Measurements from ENCODE around the gene PRAME. TPM values are rescaled to one million over a fixed set of nuclear protein-coding genes. Genes with fewer than 3 reads are reported as not detected.

Gene PRAME
- total and polyA plus RNA-seq, 2 of the 13 experiments (the other 11 are each of a cell fraction or from before 2014, with no cell fraction given): 0.11 to 0.83 TPM

DNA sequence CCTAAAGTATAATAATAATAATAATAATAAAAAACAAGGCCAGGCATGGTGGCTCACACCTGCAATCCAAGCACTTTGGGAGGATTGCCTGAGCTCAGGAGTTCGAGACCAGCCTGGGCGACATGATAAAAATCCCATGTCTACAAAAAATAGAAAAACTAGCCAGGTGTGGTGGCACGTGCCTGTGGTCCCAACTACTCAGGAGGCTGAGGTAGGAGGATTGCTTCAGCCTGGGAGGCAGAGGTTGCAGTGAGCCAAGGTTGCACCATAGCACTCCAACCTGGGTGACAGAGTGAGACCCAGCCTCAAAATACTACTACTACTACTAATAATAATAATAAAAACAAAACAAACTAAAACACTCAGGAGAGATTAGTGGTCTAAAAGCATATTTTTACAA is 23.4 kb downstream of the PRAME start (continued):
- TF ChIP-seq, protein P1, sequence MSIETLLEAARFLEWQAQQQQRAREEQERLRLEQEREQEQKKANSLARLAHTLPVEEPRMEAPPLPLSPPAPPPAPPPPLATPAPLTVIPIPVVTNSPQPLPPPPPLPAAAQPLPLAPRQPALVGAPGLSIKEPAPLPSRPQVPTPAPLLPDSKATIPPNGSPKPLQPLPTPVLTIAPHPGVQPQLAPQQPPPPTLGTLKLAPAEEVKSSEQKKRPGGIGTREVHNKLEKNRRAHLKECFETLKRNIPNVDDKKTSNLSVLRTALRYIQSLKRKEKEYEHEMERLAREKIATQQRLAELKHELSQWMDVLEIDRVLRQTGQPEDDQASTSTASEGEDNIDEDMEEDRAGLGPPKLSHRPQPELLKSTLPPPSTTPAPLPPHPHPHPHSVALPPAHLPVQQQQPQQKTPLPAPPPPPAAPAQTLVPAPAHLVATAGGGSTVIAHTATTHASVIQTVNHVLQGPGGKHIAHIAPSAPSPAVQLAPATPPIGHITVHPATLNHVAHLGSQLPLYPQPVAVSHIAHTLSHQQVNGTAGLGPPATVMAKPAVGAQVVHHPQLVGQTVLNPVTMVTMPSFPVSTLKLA (IDR thresholded peaks at IDR 0.05): no peak

DNA sequence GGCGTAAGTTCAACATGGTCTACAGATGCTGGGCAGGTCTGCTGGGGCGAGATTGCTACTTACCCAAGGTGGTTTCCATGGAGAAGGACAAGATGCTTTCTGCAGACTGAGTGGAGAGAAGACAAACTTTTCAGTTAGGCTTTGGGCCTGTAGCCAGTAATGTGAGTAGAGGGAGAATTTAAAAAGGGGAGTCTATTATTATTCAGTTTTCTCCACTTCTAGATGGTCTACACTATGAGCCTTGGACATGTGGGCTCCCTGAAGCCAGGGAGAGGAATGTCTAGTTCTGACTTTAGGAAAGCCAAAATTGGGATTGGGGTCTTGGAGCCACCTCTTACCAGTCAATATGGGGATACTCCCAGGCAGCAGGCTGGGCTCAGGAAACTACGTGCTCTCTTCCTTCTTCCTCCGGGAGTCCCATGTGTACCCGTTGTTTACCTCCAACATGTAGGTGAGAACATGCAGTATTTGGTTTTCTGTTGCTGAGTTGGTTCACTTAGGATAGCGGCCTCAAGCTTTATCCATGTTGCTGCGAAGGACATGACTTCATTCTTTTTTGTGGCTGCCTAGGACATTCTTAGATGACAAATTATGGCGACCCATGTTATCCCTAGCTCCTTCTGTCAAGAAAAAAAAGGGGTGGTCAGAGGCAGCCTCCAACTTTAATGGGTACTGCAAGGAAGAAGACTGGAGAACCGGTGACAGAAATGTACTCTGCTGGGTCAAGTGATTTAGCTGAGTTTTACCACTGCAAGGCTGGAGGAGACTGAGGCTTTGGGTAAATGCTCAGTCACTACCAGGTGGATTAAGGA is 24.3 kb downstream of the PRAME start:
- H3K36me3 ChIP-seq (replicated peaks in 1 of 2; ENCODE audit: control insufficient read depth in 1 of 2, insufficient read depth in 2 of 2, low read length in 2 of 2): no peaks in the 10 kb centered on the region
- H3K4me1 ChIP-seq (ENCODE audit: insufficient read depth, low read length): no peaks in the 10 kb centered on the region
- intact Hi-C loops (cut with micrococcal nuclease; ENCODE audit: unreplicated experiment): no loop called here
- in situ Hi-C loops (cut with HindIII; ENCODE audit: extremely low pct_ligation_motif_present, low pct_unique_long_range_greater_than_20kb): no loop called here
- POLR2A ChIA-PET: no interaction called here
- H3K9ac ChIP-seq (ENCODE audit: insufficient read depth, low read depth, low read length): no peak overlapping the region
- no peaks in the 10 kb centered on the region for H3K79me2 ChIP-seq (ENCODE audit: insufficient read depth, low read length)
- H3K27me3 ChIP-seq (ENCODE audit: control insufficient read depth in 1 of 2, insufficient read depth in 2 of 2, low read length in 2 of 2): 0 out of 5 replicates have a peak, but pooled peaks cover 0 to 3% of the 10 kb centered on the region in 2 experiments
- no peak overlapping the region for H2AFZ ChIP-seq (ENCODE audit: low read length)
- DNase-seq (ENCODE audit: low spot score) (no peak), ATAC-seq (no peak), FAIRE-seq (no peak)
- BruUV-seq (replicated peaks): no TSS peak
- CTCF ChIA-PET (ENCODE audit: low intra/inter-chr PET ratio, low total read pairs): no interaction called here
- H3K27ac ChIP-seq (ENCODE audit: extremely low read length, insufficient read depth, low read length): no peak overlapping the region
- H4K20me1 ChIP-seq (ENCODE audit: insufficient read depth, low read length): no peaks in the 10 kb centered on the region
- WGBS (ENCODE audit: low lambda C conversion rate): 25% methylated on average over 9 of the region's 9 CpGs
- no peaks in the 10 kb centered on the region for H3K9me3 ChIP-seq (ENCODE audit: low read length)
- no peak overlapping the region for H3K4me3 ChIP-seq (replicated peaks in 1 of 3; ENCODE audit: insufficient read depth in 1 of 3, low read depth in 2 of 3, low read length in 3 of 3)
- no peak overlapping the region for H3K4me2 ChIP-seq (ENCODE audit: low read depth, low read length)
- TF ChIP-seq STAT5B (CRISPR knock-in tag; IDR thresholded peaks at IDR 0.05) (no peak), ZKSCAN5 (CRISPR knock-in tag; IDR thresholded peaks at IDR 0.05) (no peak), ZMYM3 (CRISPR knock-in tag; IDR thresholded peaks at IDR 0.05) (no peak), FOXA1 (IDR thresholded peaks at IDR 0.05) (no peak), FOXA1 (CRISPR knock-in tag; IDR thresholded peaks at IDR 0.05) (no peak), RFX5 (IDR thresholded peaks at IDR 0.05; ENCODE audit: low read depth, low read length) (no peak), SSRP1 (CRISPR knock-in tag; IDR thresholded peaks at IDR 0.05) (no peak), ZNF20 (CRISPR knock-in tag; IDR thresholded peaks at IDR 0.05) (no peak), KDM5A (IDR thresholded peaks at IDR 0.05; ENCODE audit: borderline replicate concordance, low read length) (no peak), ZNF615 (CRISPR knock-in tag; IDR thresholded peaks at IDR 0.05; ENCODE audit: borderline replicate concordance) (no peak), FOSL2 (CRISPR knock-in tag; IDR thresholded peaks at IDR 0.05) (no peak)
- TF ChIP-seq, protein P2, sequence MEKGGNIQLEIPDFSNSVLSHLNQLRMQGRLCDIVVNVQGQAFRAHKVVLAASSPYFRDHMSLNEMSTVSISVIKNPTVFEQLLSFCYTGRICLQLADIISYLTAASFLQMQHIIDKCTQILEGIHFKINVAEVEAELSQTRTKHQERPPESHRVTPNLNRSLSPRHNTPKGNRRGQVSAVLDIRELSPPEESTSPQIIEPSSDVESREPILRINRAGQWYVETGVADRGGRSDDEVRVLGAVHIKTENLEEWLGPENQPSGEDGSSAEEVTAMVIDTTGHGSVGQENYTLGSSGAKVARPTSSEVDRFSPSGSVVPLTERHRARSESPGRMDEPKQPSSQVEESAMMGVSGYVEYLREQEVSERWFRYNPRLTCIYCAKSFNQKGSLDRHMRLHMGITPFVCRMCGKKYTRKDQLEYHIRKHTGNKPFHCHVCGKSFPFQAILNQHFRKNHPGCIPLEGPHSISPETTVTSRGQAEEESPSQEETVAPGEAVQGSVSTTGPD (CRISPR knock-in tag; IDR thresholded peaks at IDR 0.05): no peak
- TF ChIP-seq, protein P3, sequence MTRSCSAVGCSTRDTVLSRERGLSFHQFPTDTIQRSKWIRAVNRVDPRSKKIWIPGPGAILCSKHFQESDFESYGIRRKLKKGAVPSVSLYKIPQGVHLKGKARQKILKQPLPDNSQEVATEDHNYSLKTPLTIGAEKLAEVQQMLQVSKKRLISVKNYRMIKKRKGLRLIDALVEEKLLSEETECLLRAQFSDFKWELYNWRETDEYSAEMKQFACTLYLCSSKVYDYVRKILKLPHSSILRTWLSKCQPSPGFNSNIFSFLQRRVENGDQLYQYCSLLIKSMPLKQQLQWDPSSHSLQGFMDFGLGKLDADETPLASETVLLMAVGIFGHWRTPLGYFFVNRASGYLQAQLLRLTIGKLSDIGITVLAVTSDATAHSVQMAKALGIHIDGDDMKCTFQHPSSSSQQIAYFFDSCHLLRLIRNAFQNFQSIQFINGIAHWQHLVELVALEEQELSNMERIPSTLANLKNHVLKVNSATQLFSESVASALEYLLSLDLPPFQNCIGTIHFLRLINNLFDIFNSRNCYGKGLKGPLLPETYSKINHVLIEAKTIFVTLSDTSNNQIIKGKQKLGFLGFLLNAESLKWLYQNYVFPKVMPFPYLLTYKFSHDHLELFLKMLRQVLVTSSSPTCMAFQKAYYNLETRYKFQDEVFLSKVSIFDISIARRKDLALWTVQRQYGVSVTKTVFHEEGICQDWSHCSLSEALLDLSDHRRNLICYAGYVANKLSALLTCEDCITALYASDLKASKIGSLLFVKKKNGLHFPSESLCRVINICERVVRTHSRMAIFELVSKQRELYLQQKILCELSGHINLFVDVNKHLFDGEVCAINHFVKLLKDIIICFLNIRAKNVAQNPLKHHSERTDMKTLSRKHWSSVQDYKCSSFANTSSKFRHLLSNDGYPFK (CRISPR knock-in tag; IDR thresholded peaks at IDR 0.05; ENCODE audit: borderline replicate concordance): no peak

All from HepG2 (cell line).